Panc1 (cell line): Measurements from ENCODE around the gene SLC6A7. TPM values are rescaled to one million over a fixed set of nuclear protein-coding genes. Genes with fewer than 3 reads are reported as not detected.

Experiments
- ATAC-seq: fragments of 200-7000 bp; cut with Tn5 transposase; 2 replicates; pipeline ENCODE4 v1.9.1; 2020; ENCODE audit warnings: mild to moderate bottlenecking, moderate library complexity
- BruUV-seq: library from RNA; stranded (reverse); fragments of 400-500 nt; replicated peaks from 2 replicates; lab custom pipeline; 2021; lab: Mats Ljungman, UMichigan
- CTCF ChIA-PET: fragments of 300-600 bp; sonication (Branson Sonifier 250); formaldehyde crosslinking; loops from one replicate; lab custom pipeline; 2022; ENCODE audit warnings: antibody characterized with exemption; lab: Charles Lee
- POLR2A ChIA-PET: fragments of 300-600 bp; sonication (Branson Sonifier 250); formaldehyde crosslinking; loops from one replicate; lab custom pipeline; 2022; ENCODE audit warnings: antibody characterized with exemption; lab: Charles Lee
- DNase-seq: peaks from one replicate; pipeline ENCODE4 v3.0.0-alpha.2; 2010; ENCODE audit warnings: low read depth, low spot score
- H3K27ac ChIP-seq: 2 replicates; pipeline ENCODE4 v1.5.1; 2011; ENCODE audit warnings: mild to moderate bottlenecking, low read length, inconsistent platforms
- H3K27me3 ChIP-seq: fragments of 200-500 bp; sonication (Bioruptor generic); 2 replicates; pipeline ENCODE4 v1.6.0; 2014; ENCODE audit warnings: low read length, inconsistent platforms; ENCODE audit not compliant: control insufficient read depth, insufficient read depth
- H3K36me3 ChIP-seq: fragments of 200-500 bp; sonication (Bioruptor generic); 2 replicates; pipeline ENCODE4 v1.5.1; 2014; ENCODE audit warnings: inconsistent platforms, mild to moderate bottlenecking, low read length, moderate library complexity; ENCODE audit not compliant: control insufficient read depth, insufficient read depth
- H3K4me1 ChIP-seq: 2 replicates; pipeline ENCODE4 v1.5.1; 2011; ENCODE audit warnings: inconsistent platforms, mild to moderate bottlenecking, low read length, moderate library complexity; ENCODE audit not compliant: control insufficient read depth, insufficient read depth
- H3K4me3 ChIP-seq, 2 experiments: 2 replicates each; pipeline ENCODE4 v1.5.1; 2011 to 2012; ENCODE audit warnings: low read depth in 2 of 2, low read length in 2 of 2, mild to moderate bottlenecking in 2 of 2, inconsistent platforms in 1 of 2, moderate library complexity in 1 of 2
- H3K9me3 ChIP-seq: fragments of 200-500 bp; sonication (Bioruptor generic); 2 replicates; pipeline ENCODE4 v1.5.1; 2014; ENCODE audit warnings: low read depth, mild to moderate bottlenecking, inconsistent platforms, low read length, moderate library complexity; ENCODE audit not compliant: control insufficient read depth, insufficient read depth
- POLR2AphosphoS5 ChIP-seq: IDR thresholded peaks from 2 replicates; pipeline ENCODE4 v1.6.1; 2012; ENCODE audit warnings: mild to moderate bottlenecking, low read depth, low read length, moderate library complexity
- SIN3A ChIP-seq: IDR thresholded peaks from 2 replicates; pipeline ENCODE4 v1.6.1; 2012; ENCODE audit warnings: low read depth, mild to moderate bottlenecking, low read length, moderate library complexity, borderline replicate concordance; ENCODE audit not compliant: insufficient read depth
- TCF7L2 ChIP-seq: IDR thresholded peaks from 2 replicates; pipeline ENCODE4 v1.6.1; 2011; ENCODE audit warnings: mild to moderate bottlenecking, low read depth, low read length, inconsistent platforms
- in situ Hi-C: cut with HindIII; loops from 2 replicates; pipeline ENCODE4 v1.10.0; 2016; ENCODE audit warnings: low sequenced_read_pairs, low pct_unique_long_range_greater_than_20kb
- intact Hi-C: fragments of 100-400 bp; cut with micrococcal nuclease; formaldehyde crosslinking; loops from one replicate; pipeline ENCODE4 v1.10.0; 2022; ENCODE audit not compliant: unreplicated experiment
- total RNA-seq: library from RNA; stranded (reverse); gene quantifications from one replicate; pipeline ENCODE4 v1.2.1, GENCODE V29; 2021; ENCODE audit not compliant: unreplicated experiment
- TF ChIP-seq, protein P1 (sequence below), 2 experiments: IDR thresholded peaks; 2 replicates each; pipeline ENCODE4 v1.6.1; 2011 to 2012; ENCODE audit warnings: low read depth in 2 of 2, control low read depth in 1 of 2, low read length in 1 of 2, mild to moderate bottlenecking in 1 of 2, moderate library complexity in 1 of 2; ENCODE audit not compliant: insufficient read depth in 1 of 2
- TF ChIP-seq, protein P2 (sequence below): fragments of 450-650 bp; IDR thresholded peaks from 2 replicates; pipeline ENCODE4 v1.5.1; 2017; ENCODE audit warnings: mild to moderate bottlenecking

Gene SLC6A7
- total RNA-seq, 1 experiment from 2014 or later, result not detected

DNA sequence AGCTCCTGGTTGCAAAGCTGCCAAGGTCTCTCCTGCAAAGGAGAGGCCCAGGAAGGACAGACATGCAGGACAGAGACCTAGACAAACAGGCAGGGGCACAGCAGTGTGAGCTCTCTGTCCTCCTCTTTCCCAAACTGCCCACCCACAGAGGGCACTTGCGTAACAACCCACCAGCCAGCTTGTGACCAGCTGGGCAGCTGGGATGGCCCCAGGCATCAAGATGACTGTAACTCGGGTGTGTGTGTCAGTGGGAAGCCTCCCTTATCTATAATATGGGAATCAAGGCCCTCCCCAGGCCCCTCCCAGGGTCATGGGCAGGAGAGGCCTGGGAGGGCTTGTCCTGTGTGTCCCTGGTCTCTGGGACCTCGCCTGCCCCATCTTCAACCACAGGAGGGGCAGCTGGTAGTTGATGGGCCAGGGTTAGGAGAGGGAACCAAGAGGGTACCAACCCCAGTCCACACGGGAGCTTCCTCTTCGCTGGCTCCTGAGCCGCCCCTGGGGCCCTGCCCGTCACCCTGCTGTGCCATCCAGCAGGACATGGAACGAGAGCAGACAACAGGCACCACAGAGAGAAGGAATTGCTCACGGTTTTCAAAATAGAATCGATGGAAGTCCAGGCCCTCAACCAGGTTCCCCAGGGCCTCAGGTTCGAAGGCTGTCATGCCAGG lies 37.9 kb downstream of the SLC6A7 start:
- no peaks in the 10 kb centered on the region for H3K4me1 ChIP-seq
- BruUV-seq, result no TSS peak
- no peak overlapping the region for H3K4me3 ChIP-seq
- in situ Hi-C loops (no loop called here), intact Hi-C loops (loop anchor here (10.0 kb wide), 1 partner anchor 207 kb away; no protein-coding TSS in a partner anchor)
- POLR2A ChIA-PET, result no interaction called here
- peak; percentile 32; the same call in 1 of the 2 replicates for ATAC-seq
- DNase-seq, result no peak
- no peaks in the 10 kb centered on the region for H3K27me3 ChIP-seq
- H3K36me3 ChIP-seq, result no peaks in the 10 kb centered on the region
- H3K27ac ChIP-seq, result no peak overlapping the region
- no peak for TF ChIP-seq SIN3A
- TF ChIP-seq, protein P1, sequence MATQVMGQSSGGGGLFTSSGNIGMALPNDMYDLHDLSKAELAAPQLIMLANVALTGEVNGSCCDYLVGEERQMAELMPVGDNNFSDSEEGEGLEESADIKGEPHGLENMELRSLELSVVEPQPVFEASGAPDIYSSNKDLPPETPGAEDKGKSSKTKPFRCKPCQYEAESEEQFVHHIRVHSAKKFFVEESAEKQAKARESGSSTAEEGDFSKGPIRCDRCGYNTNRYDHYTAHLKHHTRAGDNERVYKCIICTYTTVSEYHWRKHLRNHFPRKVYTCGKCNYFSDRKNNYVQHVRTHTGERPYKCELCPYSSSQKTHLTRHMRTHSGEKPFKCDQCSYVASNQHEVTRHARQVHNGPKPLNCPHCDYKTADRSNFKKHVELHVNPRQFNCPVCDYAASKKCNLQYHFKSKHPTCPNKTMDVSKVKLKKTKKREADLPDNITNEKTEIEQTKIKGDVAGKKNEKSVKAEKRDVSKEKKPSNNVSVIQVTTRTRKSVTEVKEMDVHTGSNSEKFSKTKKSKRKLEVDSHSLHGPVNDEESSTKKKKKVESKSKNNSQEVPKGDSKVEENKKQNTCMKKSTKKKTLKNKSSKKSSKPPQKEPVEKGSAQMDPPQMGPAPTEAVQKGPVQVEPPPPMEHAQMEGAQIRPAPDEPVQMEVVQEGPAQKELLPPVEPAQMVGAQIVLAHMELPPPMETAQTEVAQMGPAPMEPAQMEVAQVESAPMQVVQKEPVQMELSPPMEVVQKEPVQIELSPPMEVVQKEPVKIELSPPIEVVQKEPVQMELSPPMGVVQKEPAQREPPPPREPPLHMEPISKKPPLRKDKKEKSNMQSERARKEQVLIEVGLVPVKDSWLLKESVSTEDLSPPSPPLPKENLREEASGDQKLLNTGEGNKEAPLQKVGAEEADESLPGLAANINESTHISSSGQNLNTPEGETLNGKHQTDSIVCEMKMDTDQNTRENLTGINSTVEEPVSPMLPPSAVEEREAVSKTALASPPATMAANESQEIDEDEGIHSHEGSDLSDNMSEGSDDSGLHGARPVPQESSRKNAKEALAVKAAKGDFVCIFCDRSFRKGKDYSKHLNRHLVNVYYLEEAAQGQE (IDR thresholded peaks at IDR 0.05; ENCODE audit: insufficient read depth in 1 of 2, low read depth in 2 of 2, low read length in 1 of 2), result no peak
- TF ChIP-seq, protein P2, sequence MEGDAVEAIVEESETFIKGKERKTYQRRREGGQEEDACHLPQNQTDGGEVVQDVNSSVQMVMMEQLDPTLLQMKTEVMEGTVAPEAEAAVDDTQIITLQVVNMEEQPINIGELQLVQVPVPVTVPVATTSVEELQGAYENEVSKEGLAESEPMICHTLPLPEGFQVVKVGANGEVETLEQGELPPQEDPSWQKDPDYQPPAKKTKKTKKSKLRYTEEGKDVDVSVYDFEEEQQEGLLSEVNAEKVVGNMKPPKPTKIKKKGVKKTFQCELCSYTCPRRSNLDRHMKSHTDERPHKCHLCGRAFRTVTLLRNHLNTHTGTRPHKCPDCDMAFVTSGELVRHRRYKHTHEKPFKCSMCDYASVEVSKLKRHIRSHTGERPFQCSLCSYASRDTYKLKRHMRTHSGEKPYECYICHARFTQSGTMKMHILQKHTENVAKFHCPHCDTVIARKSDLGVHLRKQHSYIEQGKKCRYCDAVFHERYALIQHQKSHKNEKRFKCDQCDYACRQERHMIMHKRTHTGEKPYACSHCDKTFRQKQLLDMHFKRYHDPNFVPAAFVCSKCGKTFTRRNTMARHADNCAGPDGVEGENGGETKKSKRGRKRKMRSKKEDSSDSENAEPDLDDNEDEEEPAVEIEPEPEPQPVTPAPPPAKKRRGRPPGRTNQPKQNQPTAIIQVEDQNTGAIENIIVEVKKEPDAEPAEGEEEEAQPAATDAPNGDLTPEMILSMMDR, result no peak
- no peaks in the 10 kb centered on the region for H3K9me3 ChIP-seq
- CTCF ChIA-PET, result no interaction called here

DNA sequence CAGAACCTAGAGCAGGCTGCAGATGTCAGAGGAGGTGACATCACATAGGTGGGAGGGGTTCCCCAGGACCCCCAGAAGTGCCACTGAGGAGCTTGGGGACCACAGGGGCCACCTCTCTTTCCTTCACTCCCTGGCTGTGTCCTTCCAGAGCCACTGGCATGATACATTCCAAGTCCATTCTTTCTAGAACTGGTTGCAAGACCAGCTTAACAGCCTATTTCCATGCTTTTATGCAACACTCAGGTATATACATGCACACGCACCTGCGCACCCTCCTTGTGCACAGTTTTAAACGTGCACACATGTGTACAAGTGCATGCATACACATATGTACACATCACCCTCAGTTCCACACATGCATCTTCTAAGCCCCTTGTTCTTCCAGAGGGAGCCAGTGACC lies 39.7 kb downstream of the SLC6A7 start:
- in situ Hi-C loops, result no loop called here
- POLR2A ChIA-PET, result no interaction called here
- ATAC-seq (no peak), DNase-seq (no peak)
- no peaks in the 10 kb centered on the region for H3K4me1 ChIP-seq
- H3K9me3 ChIP-seq, result no peaks in the 10 kb centered on the region
- no peaks in the 10 kb centered on the region for H3K27me3 ChIP-seq
- intact Hi-C loops, result loop anchor here (10.0 kb wide), 1 partner anchor 205 kb away; no protein-coding TSS in a partner anchor
- BruUV-seq, result no TSS peak
- TF ChIP-seq POLR2AphosphoS5 (no peak), TCF7L2 (no peak), SIN3A (no peak)
- TF ChIP-seq, protein P2, result no peak
- TF ChIP-seq, protein P1 (IDR thresholded peaks at IDR 0.05; ENCODE audit: insufficient read depth in 1 of 2, low read depth in 2 of 2, low read length in 1 of 2), result no peak
- CTCF ChIA-PET, result interaction anchor here (1.2 kb wide), 1 partner anchor 11 kb away, joined by 3 read pairs; no protein-coding TSS in a partner anchor
- no peak overlapping the region for H3K4me3 ChIP-seq
- H3K27ac ChIP-seq, result no peak overlapping the region
- H3K36me3 ChIP-seq, result no peaks in the 10 kb centered on the region
